Effector CD4-positive, alpha-beta T cell (primary cell): ENCODE measurements around the gene CASK.
"Not testable (repeated sequence)": the region's sequence is repeated elsewhere in the genome, so short reads cannot be mapped to it uniquely, and the experiment has no call there.

Experiments
- DNase-seq: peaks from one replicate; pipeline ENCODE4 v3.0.0-alpha.2; 2020

The CASK gene

GRCh38 chrX:41616935-41617334 is 306.4 kb downstream of the CASK start:
- DNase-seq, result no peak

- DNase-seq, result no peak
Measured at GRCh38 chrX:41616255-41616654, 307.1 kb downstream of the CASK start.

- no peak for DNase-seq
Measured at GRCh38 chrX:41608244-41608643, 315.1 kb downstream of the CASK start.

GRCh38 chrX:41607264-41607832 is 316.0 kb downstream of the CASK start:
- no peak for DNase-seq

- DNase-seq, result not testable (repeated sequence)
Measured at GRCh38 chrX:41606057-41606456, 317.3 kb downstream of the CASK start.

- no peak for DNase-seq
Measured at GRCh38 chrX:41604766-41605543, 318.4 kb downstream of the CASK start.

GRCh38 chrX:41604177-41604576 is 319.2 kb downstream of the CASK start:
- no peak for DNase-seq

- no peak for DNase-seq
Measured at GRCh38 chrX:41603596-41603995, 319.8 kb downstream of the CASK start.

- no peak for DNase-seq
Measured at GRCh38 chrX:41602816-41603345, 320.5 kb downstream of the CASK start.

- no peak for DNase-seq
Measured at GRCh38 chrX:41600291-41600690, 323.1 kb downstream of the CASK start.

GRCh38 chrX:41599507-41599906 is 323.8 kb downstream of the CASK start:
- DNase-seq, result no peak

- no peak for DNase-seq
Measured at GRCh38 chrX:41596596-41596995, 326.8 kb downstream of the CASK start.

- DNase-seq, result no peak
Measured at GRCh38 chrX:41594634-41595033, 328.7 kb downstream of the CASK start.

GRCh38 chrX:41591906-41592305 is 331.4 kb downstream of the CASK start:
- no peak for DNase-seq

- DNase-seq, result no peak
Measured at GRCh38 chrX:41590641-41591040, 332.7 kb downstream of the CASK start.

- DNase-seq, result no peak
Measured at GRCh38 chrX:41589634-41590270, 333.6 kb downstream of the CASK start.

- DNase-seq, result no peak
Measured at GRCh38 chrX:41588271-41588670, 335.1 kb downstream of the CASK start.

- no peak for DNase-seq
Measured at GRCh38 chrX:41580423-41581064, 342.8 kb downstream of the CASK start.

GRCh38 chrX:41563876-41564275 is 359.5 kb downstream of the CASK start:
- no peak for DNase-seq

GRCh38 chrX:41561045-41561444 is 362.3 kb downstream of the CASK start:
- DNase-seq, result peak; percentile 9

- DNase-seq, result no peak
Measured at GRCh38 chrX:41559235-41560052, 363.9 kb downstream of the CASK start.

- DNase-seq, result no peak
Measured at GRCh38 chrX:41558531-41558930, 364.8 kb downstream of the CASK start.
